Left lobe of liver (tissue), 2 donors: Measurements from ENCODE around the gene MYOZ2. TPM values are rescaled to one million over a fixed set of nuclear protein-coding genes. Genes with fewer than 3 reads are reported as not detected.

ENCODE experiments used
- ATAC-seq: fragments of 200-7000 bp; cut with Tn5 transposase; one replicate; pipeline ENCODE4 v1.9.1; 2020; ENCODE audit warnings: mild to moderate bottlenecking, moderate library complexity
- DNase-seq: peaks from one replicate; pipeline ENCODE4 v3.0.0-alpha.2; 2020; ENCODE audit warnings: low spot score
- total RNA-seq: library from RNA; stranded (reverse); gene quantifications from one replicate; pipeline ENCODE4 v1.2.1, GENCODE V29; 2021
- donor health status: DM: no; HTN: no; CAD: no; lungs with moderate emphysema.
- donor health status: DM: no; HTN: yes; CAD: no.

The MYOZ2 gene
- total RNA-seq, 1 donor from 2014 or later: not detected

DNA sequence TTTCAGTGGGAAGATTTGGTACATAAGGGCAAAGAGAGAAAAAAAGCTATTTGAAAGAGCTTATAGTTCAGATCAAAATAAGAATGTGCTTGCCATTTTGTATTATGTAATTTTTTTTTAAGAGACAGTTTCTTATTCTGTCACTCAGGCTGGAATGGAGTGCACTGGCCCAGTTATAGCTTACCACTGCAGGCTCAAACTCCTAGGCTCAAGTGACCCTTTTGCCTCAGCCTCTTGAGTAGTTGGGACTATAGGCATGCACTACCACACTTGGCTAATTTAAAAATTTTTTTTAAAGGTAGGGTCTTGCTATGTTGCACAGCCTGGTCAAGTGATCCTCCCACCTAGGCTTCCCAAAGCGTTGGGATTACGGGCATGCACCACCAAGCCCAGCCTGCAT, 54.7 kb downstream of the MYOZ2 start:
- ATAC-seq (no peak), DNase-seq (no peak)

DNA sequence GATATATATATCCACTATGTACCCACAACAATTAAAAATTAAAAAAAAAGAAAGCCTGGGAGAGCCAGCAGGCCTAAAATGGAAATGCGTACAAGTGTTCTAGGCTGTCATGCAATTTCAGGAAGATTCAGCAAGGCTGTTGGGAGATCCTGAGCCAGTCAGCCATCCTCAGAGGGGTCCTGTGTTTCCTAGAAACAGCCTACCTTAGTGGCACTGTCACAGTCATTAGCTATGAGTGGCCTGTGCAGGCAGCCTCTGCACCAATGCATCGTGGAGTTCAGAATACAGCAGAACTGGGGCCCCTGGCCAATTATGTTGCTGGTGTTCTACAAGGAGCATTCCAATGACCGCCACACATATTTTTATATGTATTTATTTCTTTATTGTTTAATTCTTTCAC, 55.9 kb downstream of the MYOZ2 start:
- no peak for ATAC-seq
- DNase-seq: no peak

DNA sequence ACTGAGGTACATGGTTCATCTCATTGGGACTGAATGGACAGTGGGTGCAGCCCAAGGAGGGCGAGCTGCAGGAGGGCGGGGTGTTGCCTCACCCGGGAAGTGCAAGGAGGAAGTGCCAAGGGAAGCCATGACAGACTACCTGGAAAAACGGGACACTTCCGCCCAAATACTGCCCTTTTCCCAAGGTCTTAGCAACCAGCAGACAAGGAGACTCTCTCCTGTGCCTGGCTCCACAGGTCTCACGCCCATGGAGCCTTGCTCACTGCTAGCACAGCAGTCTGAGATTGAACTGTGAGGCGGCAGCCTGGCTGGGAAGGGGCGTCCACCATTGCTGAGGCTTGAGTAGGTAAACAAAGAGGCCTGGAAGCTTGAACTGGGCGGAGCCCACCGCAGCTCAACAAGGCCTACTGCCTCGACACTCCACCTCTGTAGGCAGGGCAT, 62.2 kb downstream of the MYOZ2 start:
- ATAC-seq (no peak), DNase-seq (no peak)

DNA sequence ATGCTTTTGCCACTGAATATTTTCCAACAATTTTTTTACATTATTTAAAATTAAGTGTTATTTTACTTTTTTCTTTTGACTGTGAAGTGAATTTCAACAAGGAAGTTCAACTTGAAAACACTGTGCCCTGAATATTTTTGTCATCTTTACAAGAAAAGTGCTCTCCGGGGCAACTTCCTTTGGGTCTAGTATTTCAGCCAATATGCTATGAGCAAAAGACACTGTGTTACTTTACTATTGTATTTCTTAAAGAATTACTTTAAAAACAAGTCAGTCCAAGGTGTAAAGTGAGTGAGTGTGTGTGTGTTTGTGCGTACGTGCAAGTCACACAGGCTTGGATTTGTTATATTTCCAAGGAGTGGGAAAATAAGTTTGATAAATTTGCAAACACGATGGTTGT, 69.3 kb downstream of the MYOZ2 start:
- no peak for ATAC-seq
- DNase-seq: no peak

DNA sequence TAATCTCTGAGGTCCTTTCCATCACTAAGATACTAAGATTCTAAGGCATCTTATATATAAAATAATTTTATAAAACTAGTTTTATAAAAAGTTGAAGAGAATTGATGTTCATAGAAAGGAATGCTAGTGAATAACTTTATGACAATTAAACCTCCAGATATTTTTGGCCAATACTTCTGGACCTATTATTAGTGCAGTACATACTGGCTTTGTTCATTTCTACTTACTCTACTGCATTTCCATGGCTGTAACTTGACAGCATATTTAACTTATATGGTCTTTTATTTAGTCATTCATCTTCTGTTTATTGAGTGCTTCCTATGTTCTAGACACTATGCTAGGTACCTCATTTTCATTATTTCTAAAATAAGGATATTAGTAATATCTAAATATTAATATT, 70.1 kb downstream of the MYOZ2 start:
- DNase-seq (no peak), ATAC-seq (no peak)

DNA sequence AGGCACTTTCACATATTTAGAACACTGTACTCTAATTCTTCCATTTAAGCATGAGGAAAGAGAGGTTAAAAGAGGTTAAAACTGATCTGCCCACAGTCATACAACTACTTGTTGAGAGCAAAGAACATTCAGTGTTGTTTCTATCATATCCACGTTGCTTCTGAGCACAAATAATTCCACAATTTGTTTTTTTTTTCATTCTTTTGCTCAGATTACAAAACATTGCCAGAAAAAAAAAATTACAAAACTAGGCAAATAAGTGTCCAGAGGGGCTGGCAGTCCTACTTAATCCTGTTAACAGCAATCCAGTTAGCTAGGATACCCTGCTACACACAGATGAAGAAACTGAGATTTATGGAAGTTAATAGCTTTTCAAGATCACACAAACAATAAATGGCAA, 70.5 kb downstream of the MYOZ2 start:
- ATAC-seq (no peak), DNase-seq (no peak)

DNA sequence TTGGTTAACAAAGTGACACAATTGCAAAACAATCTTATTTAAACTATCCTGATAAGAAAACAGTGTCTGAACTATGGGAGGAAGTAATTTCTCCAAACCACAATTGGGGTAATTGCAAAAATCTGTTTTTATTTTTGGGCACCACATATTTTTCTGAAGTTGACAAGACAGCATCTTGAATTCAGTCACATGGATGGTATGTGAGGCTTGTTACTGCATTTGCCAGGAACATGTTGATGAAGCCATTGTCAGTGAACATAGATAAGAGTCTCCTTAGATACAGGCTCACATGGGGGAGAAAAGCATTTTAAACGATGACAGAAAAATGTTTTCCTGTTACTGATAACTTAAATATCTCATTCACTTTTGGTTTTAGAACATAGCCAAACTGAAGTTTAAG, 71.4 kb downstream of the MYOZ2 start:
- DNase-seq (no peak), ATAC-seq (no peak)

DNA sequence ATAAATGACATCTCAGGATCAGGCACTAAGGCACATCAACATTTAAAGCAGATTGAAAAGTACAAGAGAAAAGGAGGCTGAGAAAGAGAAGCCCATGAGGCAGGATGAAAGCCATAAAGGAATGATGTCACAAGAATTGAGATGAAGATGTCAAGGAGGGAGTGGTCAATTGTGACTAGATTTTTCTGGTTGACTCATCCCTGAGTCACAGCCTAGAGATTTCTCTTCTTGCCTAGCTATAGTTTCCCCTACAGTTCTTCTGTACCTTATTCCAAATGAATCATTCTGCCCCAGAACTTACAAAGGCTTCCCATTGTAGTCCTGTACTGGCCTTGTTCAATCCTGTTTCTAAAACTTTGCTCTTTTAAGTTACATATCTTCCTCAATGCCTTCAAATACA, 73.4 kb downstream of the MYOZ2 start:
- no peak for DNase-seq
- ATAC-seq: no peak

DNA sequence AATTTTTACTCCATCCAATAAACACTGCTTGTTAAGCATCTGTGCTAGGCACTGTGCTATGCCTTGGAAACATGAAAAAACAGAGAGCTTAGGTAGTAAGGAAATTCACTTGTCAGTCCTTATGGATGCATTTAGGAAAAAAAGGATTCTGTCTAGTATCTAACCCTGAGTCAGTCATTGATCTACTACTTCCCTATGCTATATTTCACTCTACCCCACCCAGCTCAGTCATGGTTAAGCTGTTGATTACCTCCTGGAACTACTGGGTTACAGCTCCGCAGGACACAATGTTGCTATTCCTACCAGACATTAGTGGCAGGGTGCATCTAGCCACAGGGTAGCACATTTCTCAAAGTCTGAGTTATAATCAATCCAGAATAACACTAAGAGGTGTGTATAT, 74.0 kb downstream of the MYOZ2 start:
- no peak for ATAC-seq
- no peak for DNase-seq

DNA sequence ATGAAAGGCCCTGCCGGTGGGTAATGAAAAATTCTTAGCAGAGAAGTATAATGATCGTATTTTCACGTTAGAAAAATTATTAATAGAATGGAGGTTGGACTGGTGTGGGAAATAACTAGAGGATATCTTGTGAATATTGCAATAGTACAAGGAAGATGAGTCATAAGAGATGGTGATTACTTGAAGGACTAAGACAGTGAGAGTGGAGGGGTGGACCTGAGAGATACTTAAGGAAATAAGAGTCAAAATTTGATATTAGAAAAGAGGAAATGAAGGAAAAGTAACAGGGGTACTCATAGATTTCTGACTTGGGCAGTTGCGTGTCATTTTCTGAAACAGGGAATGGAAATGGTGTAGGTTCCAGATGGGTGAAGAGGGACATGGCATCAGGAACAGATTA, 75.1 kb downstream of the MYOZ2 start:
- DNase-seq (no peak), ATAC-seq (no peak)

DNA sequence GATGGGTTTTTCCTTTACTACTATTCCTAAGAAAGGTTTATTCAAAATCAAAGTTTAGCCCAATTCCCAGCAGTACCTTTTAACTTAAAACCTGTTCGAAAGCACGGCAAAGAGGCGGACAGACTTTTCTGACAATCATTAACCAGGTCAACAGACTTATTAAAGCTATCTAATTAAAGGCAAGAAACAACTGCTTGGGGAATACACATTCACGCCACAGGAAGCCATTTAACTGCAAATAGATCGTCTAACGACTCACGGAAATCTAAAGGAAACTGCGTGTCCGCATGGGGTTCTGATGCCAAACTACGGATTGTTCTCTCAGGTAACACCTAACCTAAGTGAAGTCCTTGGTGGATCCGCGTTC, 76.2 kb downstream of the MYOZ2 start:
- no peak for DNase-seq
- ATAC-seq: peak; percentile 8

DNA sequence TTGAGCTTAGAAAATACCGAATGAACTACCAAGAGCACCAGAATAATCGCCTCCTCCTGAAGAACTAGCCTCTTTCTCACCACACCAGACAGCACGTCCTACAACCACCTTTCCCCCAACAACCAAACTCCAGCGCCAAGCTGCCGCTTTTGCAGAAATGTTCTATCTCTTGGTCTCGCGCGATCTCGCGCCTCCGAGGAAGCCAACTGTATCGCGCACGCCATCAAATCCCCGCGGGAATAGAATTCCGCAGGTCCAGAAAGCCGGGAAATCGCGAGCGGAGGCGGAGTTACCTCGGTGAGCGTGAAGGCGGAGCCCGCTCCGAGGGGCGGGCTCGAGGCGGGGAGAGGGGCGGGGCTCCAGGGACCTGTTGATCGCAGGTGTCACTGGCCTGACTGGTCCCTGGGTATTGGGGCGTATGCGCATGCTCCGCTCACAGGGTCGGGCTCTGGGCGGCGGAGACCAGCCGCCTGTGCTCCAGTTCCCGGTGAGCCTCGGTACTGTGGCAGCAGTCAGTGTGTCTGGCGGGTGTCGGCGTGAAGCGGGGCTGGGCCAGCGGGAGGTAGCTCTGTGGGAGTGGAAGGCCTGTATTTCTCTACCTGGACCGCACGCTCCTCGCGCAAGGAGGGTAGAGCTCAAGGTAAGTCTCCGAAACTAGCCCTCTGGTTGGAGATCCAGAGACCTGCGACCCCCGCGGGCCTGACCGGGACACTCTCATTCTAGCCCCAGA, 76.8 kb downstream of the MYOZ2 start, which contains the start of gene USP53:
Gene USP53 (plus strand): TSS at position 480 of the 730 bp plus-strand sequence. CDS start 27,047 bp downstream, outside the sequence.
- DNase-seq: peak; percentile 99
- ATAC-seq: peak; percentile 94

DNA sequence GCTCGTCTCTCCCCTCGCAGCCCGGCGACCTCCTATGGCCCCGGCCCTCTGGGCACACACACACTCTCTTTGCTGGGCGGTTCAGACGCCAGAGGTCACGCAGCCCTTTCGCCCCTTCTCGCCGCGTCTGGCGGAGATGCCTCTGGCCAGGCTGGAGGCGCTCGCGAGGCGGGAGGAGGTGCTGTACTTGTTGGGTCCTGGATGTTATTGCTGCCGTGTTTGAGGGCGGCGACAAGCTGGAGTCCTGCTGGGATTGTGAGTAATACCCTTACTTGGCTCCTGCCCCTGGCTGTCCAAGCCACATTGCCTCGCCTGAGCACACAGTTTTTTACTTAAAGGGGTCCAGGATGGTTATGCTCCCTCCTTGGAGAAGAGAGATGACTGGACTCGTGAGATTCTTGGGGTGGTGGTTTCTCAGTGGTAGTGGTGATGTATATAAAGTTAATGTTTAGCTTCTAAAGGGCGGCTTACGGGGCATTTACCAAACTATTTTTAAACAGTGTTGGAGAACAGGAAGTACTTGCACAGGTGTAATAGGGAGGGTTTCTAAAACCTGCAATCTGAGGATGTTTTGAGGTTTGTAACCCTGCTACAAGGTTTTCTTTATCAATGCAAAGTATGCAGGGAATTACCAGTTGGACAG, 77.5 kb downstream of the MYOZ2 start:
- DNase-seq (peak; percentile 85), ATAC-seq (peak; percentile 78)

DNA sequence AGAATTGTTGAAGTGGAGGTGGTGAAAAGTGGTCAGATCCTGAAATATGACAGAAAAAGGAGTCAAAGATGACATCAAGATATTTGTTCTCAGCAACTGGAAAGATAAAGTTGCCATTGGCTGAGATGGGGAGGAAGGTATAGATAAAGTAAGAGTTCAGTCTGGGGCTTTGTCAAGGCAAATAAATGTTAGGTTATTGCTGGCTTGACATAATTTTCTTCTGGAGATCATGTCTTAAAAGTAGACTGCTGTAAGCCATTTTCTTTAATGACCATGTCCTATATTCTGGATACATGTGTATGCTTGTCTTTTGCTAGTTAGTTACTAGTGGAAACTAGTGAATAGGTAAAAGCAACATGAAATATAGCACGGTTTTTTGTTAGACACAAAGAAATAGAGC, 82.5 kb downstream of the MYOZ2 start:
- no peak for DNase-seq
- no peak for ATAC-seq

DNA sequence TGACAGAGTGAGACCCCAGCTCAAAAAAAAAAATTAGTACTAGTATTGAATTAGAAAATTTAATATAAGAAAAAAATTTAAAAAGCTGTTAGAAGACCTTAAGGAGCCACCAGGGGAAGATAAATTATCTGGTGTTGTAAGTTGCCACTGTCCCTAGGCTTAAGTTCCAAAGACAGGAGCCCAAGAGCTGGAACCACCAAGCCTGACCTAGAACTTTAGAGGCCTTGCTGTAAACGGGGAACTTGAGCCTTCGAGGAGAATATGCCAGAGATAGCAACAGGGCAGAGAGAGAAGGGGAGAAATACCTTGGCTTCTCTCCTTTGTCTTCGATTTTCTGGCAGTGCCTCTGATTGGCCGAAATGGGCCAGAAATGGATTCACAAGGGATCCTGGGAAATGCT, 85.8 kb downstream of the MYOZ2 start:
- no peak for DNase-seq
- ATAC-seq: no peak

DNA sequence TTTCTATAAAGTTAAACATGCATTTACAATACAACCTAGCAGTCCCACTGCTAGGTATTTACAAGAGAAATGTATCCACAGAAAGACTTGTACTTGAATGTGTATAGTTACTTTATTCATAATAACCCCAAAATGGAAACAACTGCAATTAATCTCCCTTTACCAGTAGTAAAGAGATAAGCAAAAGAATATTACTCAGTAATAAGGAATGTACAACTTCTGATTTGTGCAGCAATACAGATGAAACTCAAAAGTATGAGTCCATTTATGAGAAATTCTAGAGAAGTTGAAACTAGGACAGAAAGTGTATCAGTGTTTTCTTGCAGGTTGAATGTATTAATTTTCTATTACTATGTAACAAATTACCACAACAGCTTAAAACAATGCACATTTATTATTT, 92.1 kb downstream of the MYOZ2 start:
- no peak for DNase-seq
- no peak for ATAC-seq

DNA sequence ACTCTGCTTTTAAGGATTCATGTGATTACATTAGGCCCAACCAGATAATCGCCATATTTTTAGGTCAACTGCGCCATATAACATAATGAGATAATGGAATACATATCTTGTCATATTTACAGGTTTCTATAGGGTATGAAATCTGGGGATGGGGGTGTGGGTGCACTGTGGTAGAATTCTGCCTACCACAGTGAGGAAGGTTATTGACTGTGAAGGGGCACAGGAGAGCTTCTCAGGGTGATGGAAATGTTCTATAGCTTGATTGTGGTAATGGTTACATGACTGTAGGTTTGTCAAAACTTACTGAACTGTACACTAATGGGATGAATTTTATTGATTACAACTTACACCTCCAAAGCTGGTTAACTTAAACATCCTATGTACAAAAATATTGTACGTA, 92.8 kb downstream of the MYOZ2 start:
- ATAC-seq (no peak), DNase-seq (no peak)

DNA sequence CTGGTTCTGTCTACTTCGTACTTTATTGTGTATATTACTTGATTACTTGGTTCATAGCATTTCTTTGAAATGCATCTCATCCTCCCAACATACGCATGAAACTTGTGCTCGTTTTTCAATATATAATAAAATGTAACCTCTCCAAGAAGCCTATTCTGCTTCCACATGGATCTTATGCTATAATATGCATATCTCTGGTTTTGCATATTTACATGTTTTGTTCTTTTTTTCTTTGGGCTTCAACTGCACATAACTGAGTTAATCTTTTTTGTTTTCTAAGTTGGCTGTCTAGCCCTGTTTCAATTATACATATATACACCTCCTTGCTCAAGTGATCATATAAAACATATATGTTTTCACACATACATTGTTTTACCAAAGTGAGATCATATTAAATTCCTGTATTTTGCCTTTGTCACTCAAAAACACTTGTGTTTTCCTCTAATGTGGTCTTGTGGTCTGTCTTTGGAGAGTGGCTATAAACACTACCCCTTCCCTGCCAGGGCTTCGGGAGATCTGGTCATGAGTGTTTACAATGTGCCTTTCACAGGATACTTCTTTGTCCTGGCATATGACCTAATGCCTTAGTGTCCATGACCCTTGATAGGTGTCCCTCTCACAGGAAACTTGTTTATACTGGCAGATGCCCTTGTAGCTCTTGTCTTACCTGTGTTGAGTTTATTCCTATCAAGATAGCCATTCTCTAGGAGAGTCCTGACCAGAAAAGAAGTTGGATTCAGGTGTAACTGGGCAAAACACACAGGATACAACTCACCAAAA, 94.5 kb downstream of the MYOZ2 start:
- DNase-seq: no peak
- ATAC-seq: peak; percentile 48

DNA sequence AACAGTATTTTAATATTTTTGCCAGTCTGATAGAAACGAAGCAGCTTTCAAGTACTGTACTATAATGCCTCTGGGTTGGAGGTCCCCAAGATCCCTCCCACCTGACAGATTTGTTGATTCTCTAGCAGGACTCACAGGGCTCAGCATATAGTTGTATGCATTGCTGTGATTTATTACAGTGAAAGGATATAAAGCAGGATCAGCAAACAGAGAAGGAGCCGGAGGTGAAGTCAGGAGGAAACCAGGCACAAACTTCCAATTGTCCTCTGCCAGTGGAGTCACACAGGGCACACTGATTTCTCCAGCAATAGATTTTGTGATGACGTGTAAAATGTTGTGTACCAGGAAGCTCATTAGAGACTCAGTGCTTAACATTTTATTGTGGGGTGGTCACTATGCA, 95.9 kb downstream of the MYOZ2 start:
- ATAC-seq (no peak), DNase-seq (no peak)

DNA sequence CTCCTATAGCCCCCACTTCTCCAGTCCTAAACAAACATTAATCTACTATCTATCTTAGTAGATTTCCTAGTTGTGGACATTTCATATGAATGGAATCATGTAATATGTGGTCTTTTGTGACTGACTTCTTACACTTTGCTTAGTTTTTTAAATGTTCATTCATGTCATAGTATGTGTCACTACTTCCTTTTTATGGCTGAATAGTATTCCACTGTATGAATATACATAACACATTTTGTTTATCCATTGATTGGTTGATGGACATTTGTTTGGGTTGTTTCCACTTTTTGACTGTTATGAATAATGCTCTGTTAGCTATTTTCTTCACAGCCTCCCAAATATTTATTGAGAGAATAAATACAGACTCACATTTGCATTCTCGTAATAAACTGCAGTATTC, 96.7 kb downstream of the MYOZ2 start:
- ATAC-seq: no peak

DNA sequence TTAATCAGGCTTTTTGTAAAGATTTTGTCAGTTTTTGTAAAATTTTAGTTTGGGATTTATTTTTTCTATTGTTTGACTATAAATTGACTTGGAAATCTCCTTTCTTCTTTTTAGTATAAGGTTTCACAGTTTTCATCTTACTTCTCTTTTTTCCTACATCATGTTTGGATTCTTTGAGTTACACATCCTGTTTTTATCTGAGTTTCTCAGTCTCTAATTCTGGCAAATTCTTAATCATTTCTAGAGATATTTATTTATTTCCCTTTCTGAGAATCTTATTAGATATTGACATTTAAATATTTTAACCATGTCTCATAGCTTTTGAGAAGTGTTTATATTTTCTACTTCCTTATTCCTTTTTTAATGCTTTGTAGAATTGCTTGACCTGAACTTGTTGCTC, 97.6 kb downstream of the MYOZ2 start:
- ATAC-seq (no peak), DNase-seq (no peak)

More for the DNA sequence above, 96.7 kb downstream of the MYOZ2 start:
- no peak for DNase-seq

DNA sequence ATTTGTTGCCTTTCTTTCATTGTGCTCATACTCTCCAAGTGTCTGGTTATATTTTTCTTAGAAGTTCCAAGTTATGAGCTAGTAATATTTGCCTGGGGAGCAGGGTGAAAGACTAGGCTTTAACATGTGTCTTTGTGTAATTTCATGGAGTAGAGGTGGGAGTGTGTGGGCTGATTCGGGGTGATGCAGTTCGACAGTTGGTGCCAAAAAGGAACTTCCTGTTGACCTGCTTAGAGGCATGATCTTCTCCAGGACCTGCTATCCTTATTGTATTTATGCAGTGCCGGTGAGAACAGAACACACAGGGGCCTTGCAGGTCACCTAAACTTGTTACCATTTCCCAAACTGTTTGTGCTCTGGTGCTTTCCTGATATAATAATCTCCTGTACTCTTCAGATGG, 98.1 kb downstream of the MYOZ2 start:
- no peak for DNase-seq
- ATAC-seq: no peak
